ENCODE measurements around the gene ATP5PO.

Gene ATP5PO

DNA sequence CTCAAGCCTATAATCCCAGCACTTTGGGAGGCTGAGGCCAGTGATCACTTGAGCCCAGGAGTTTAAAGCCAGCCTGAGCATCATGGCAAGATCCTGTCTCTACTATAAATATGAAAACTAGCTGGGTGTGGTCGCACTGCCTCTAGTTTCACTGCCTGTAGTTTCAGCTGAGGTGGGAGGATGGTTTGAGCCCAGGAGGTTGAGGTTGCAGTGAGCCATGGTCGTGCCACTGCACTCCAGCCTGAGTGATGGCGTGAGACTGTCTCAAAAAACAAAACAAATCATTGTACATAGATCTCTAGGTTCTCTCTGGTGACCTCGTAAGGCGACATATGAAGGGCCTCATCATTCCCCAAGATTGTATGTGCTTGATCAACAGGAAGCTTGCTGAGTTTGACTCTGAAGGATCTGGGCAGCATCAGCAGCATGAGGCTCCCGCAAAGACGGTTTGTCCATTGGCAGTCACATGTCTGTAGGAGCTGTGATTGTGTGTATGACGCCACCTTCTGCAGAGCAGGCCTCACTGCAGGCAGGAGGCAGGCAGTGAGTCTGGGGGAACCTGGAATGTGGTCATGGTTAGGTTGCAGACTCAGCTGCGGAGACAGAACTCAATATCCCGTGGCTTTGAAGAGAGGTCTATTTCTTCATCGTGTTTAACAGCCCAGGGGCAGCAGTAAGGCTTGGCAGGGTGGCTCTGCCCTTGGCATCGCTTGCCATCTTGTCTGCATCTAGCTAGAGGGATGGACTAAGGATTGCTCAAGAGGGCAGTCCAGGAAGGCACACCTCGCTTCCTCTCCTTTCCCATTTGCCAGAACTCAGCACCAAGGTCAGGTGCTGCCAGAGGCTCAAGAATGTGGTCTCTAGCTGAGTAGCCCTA, 14.0 kb downstream of the ATP5PO start:
- H3K36me3 ChIP-seq (ENCODE audit: control insufficient read depth, insufficient read depth, low read length), result peaks cover 12% of the 10 kb centered on the region
- DNase-seq, result peak; percentile 91

DNA sequence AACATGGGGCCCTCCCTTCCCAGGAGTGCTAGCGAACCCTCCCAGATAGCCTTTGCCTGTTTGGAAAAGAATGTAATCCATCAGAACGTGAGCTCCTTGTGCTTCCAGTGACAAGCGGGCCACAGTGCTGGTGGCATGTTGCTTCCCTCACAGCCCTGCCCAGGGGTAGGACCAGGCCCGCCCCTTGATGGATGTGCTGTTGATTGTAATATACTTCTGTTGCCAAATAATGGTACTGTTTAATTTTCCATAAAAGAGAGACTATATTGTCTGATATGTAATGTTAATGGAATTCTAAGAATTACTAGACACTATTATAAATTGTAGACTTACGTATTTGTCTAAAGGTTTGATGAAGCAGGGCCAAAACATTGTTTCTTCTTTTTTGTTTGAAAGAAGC, 16.4 kb downstream of the ATP5PO start:
- no peak overlapping the region for H3K4me3 ChIP-seq (ENCODE audit: low read length)
- H2BK5ac ChIP-seq (ENCODE audit: low read length), result no peak overlapping the region
- no peaks in the 10 kb centered on the region for H3K79me2 ChIP-seq (ENCODE audit: control insufficient read depth, insufficient read depth, low read length)
- no peak overlapping the region for H2BK120ac ChIP-seq (ENCODE audit: low read depth, low read length)
- H4K5ac ChIP-seq (ENCODE audit: low read length), result no peak overlapping the region
- no peak overlapping the region for H3K27ac ChIP-seq (ENCODE audit: low read depth, low read length)
- H2AK5ac ChIP-seq (ENCODE audit: low read length), result no peak overlapping the region
- no peaks in the 10 kb centered on the region for H3K27me3 ChIP-seq (ENCODE audit: insufficient read depth, low read length, poor library complexity)
- no peak overlapping the region for H4K8ac ChIP-seq (ENCODE audit: low read depth, low read length)
- no peaks in the 10 kb centered on the region for H3K4me1 ChIP-seq (ENCODE audit: control insufficient read depth, low read depth, low read length)
- H2BK15ac ChIP-seq (replicated peaks; ENCODE audit: low read depth), result no peak overlapping the region
- H3K56ac ChIP-seq (ENCODE audit: low read length), result no peak overlapping the region
- no peak overlapping the region for H3K18ac ChIP-seq (ENCODE audit: low read length)
- H3K23ac ChIP-seq (ENCODE audit: low read length), result no peak overlapping the region
- H3K36me3 ChIP-seq (ENCODE audit: control insufficient read depth, insufficient read depth, low read length), result peaks cover 4% of the 10 kb centered on the region
- WGBS (ENCODE audit: extremely low coverage, insufficient coverage, low lambda C conversion rate), result no CpG with 5 or more reads among the region's 5 CpGs
- no peaks in the 10 kb centered on the region for H3K79me1 ChIP-seq (ENCODE audit: low read length)
- H3K4ac ChIP-seq (ENCODE audit: low read depth, low read length), result no peak overlapping the region
- no peak overlapping the region for H3K9ac ChIP-seq (ENCODE audit: low read length)
- H3K4me2 ChIP-seq (ENCODE audit: low read length), result no peak overlapping the region
- no peak for DNase-seq

More for the DNA sequence above, 14.0 kb downstream of the ATP5PO start:
- no peaks in the 10 kb centered on the region for H3K79me2 ChIP-seq (ENCODE audit: control insufficient read depth, insufficient read depth, low read length)
- no peak overlapping the region for H3K23ac ChIP-seq (ENCODE audit: low read length)
- H4K5ac ChIP-seq (ENCODE audit: low read length), result no peak overlapping the region
- no peaks in the 10 kb centered on the region for H3K4me1 ChIP-seq (ENCODE audit: control insufficient read depth, low read depth, low read length)
- no peak overlapping the region for H3K4ac ChIP-seq (ENCODE audit: low read depth, low read length)
- no peak overlapping the region for H3K4me3 ChIP-seq (ENCODE audit: low read length)
- no peak overlapping the region for H3K18ac ChIP-seq (ENCODE audit: low read length)
- no peak overlapping the region for H4K8ac ChIP-seq (ENCODE audit: low read depth, low read length)
- H3K27me3 ChIP-seq (ENCODE audit: insufficient read depth, low read length, poor library complexity), result no peaks in the 10 kb centered on the region
- no peak overlapping the region for H2BK120ac ChIP-seq (ENCODE audit: low read depth, low read length)
- H2BK5ac ChIP-seq (ENCODE audit: low read length), result no peak overlapping the region
- H3K9ac ChIP-seq (ENCODE audit: low read length), result no peak overlapping the region
- no peak overlapping the region for H2AK5ac ChIP-seq (ENCODE audit: low read length)
- H3K56ac ChIP-seq (ENCODE audit: low read length), result no peak overlapping the region
- no peak overlapping the region for H2BK15ac ChIP-seq (replicated peaks; ENCODE audit: low read depth)
- H3K4me2 ChIP-seq (ENCODE audit: low read length), result no peak overlapping the region
- no CpG with 5 or more reads among the region's 13 CpGs for WGBS (ENCODE audit: extremely low coverage, insufficient coverage, low lambda C conversion rate)
- H3K27ac ChIP-seq (ENCODE audit: low read depth, low read length), result no peak overlapping the region
- no peaks in the 10 kb centered on the region for H3K79me1 ChIP-seq (ENCODE audit: low read length)

DNA sequence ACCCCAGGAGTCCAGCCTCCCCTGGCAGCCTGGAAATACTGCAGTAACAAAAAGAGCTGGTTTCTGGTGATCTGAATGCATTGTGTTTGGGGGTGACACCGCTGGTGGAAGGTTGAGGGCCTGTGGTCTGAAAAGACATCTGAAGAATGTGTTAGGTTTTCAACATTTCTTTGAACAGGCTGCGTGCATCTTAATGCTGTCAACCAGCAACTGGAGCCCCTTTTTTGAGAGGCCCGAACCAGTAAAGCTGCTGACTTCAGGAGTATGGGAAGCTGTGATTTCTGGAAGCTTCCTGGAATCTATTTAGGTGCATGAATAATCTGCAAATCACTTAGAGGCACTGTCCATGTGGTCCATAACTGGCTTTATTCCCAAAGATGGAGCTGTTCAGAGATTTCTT, 17.0 kb downstream of the ATP5PO start:
- no peak overlapping the region for H2BK120ac ChIP-seq (ENCODE audit: low read depth, low read length)
- no peaks in the 10 kb centered on the region for H3K79me2 ChIP-seq (ENCODE audit: control insufficient read depth, insufficient read depth, low read length)
- DNase-seq, result no peak
- H3K27me3 ChIP-seq (ENCODE audit: insufficient read depth, low read length, poor library complexity), result no peaks in the 10 kb centered on the region
- H3K36me3 ChIP-seq (ENCODE audit: control insufficient read depth, insufficient read depth, low read length), result peaks cover 2% of the 10 kb centered on the region
- no peak overlapping the region for H2BK5ac ChIP-seq (ENCODE audit: low read length)
- no peak overlapping the region for H2BK15ac ChIP-seq (replicated peaks; ENCODE audit: low read depth)
- no peaks in the 10 kb centered on the region for H3K4me1 ChIP-seq (ENCODE audit: control insufficient read depth, low read depth, low read length)
- no peak overlapping the region for H3K9ac ChIP-seq (ENCODE audit: low read length)
- no peak overlapping the region for H4K8ac ChIP-seq (ENCODE audit: low read depth, low read length)
- WGBS (ENCODE audit: extremely low coverage, insufficient coverage, low lambda C conversion rate), result no CpG with 5 or more reads among the region's 3 CpGs
- no peak overlapping the region for H3K4me2 ChIP-seq (ENCODE audit: low read length)
- no peak overlapping the region for H3K4ac ChIP-seq (ENCODE audit: low read depth, low read length)
- H4K5ac ChIP-seq (ENCODE audit: low read length), result no peak overlapping the region
- H3K56ac ChIP-seq (ENCODE audit: low read length), result no peak overlapping the region
- H3K79me1 ChIP-seq (ENCODE audit: low read length), result no peaks in the 10 kb centered on the region
- H3K27ac ChIP-seq (ENCODE audit: low read depth, low read length), result no peak overlapping the region
- no peak overlapping the region for H3K4me3 ChIP-seq (ENCODE audit: low read length)
- no peak overlapping the region for H2AK5ac ChIP-seq (ENCODE audit: low read length)
- no peak overlapping the region for H3K23ac ChIP-seq (ENCODE audit: low read length)
- no peak overlapping the region for H3K18ac ChIP-seq (ENCODE audit: low read length)

DNA sequence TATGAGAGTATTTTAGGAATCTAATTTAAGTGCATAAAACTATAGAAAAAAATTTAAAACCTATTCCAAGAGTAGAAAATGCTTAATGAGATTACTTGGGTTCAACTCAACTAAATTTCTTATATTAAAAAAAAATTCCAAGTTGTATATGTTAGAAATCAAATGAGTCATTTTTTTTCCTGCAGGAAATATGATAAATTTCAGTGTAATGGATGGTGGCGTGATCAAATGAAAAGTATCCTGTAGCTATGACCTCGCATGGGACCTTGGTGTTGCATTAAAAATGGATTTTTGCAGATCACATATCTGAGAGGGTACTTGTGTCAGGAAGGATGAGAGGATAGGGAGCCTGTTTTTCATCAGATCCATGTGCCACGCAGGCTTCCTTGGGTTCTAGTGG, 17.9 kb downstream of the ATP5PO start:
- Histone ChIP-seq H3K23ac (ENCODE audit: low read length) (no peak overlapping the region), H3K56ac (ENCODE audit: low read length) (no peak overlapping the region), H2AK5ac (ENCODE audit: low read length) (no peak overlapping the region), H3K79me2 (ENCODE audit: control insufficient read depth, insufficient read depth, low read length) (no peaks in the 10 kb centered on the region), H3K4me3 (ENCODE audit: low read length) (no peak overlapping the region), H3K18ac (ENCODE audit: low read length) (no peak overlapping the region), H3K9ac (ENCODE audit: low read length) (no peak overlapping the region), H3K79me1 (ENCODE audit: low read length) (no peaks in the 10 kb centered on the region), H2BK5ac (ENCODE audit: low read length) (no peak overlapping the region), H3K27ac (ENCODE audit: low read depth, low read length) (no peak overlapping the region), H2BK15ac (replicated peaks; ENCODE audit: low read depth) (no peak overlapping the region), H3K27me3 (ENCODE audit: insufficient read depth, low read length, poor library complexity) (no peaks in the 10 kb centered on the region), H3K36me3 (ENCODE audit: control insufficient read depth, insufficient read depth, low read length) (peaks cover 2% of the 10 kb centered on the region), H4K5ac (ENCODE audit: low read length) (no peak overlapping the region), H2BK120ac (ENCODE audit: low read depth, low read length) (no peak overlapping the region), H3K4ac (ENCODE audit: low read depth, low read length) (no peak overlapping the region), H3K4me1 (ENCODE audit: control insufficient read depth, low read depth, low read length) (no peaks in the 10 kb centered on the region), H4K8ac (ENCODE audit: low read depth, low read length) (no peak overlapping the region), H3K4me2 (ENCODE audit: low read length) (no peak overlapping the region)
- DNase-seq, result no peak
- no CpG with 5 or more reads among the region's 3 CpGs for WGBS (ENCODE audit: extremely low coverage, insufficient coverage, low lambda C conversion rate)

DNA sequence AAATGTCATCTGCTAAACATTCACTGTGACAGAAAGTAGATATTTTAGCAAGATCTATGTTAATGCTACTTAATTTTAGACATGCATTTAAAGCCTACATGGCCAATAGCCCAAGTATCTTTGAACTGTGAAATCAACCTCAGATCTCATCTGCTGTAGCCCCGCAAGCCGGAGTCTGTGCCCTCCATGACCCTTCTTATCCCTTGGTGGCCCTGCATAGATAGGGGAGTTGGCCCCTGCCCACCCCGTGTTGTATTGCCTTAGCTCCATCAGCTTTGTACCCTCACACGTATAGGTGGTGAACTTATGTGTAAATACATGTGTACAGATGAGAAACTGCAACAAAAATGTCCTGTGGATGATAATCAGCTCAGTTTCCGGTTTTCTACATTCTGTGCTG, 18.5 kb downstream of the ATP5PO start:
- no peaks in the 10 kb centered on the region for H3K79me1 ChIP-seq (ENCODE audit: low read length)
- H4K8ac ChIP-seq (ENCODE audit: low read depth, low read length), result no peak overlapping the region
- no peak overlapping the region for H3K56ac ChIP-seq (ENCODE audit: low read length)
- no peak overlapping the region for H4K5ac ChIP-seq (ENCODE audit: low read length)
- DNase-seq, result no peak
- H3K79me2 ChIP-seq (ENCODE audit: control insufficient read depth, insufficient read depth, low read length), result no peaks in the 10 kb centered on the region
- no peak overlapping the region for H3K27ac ChIP-seq (ENCODE audit: low read depth, low read length)
- no peak overlapping the region for H3K4ac ChIP-seq (ENCODE audit: low read depth, low read length)
- H3K27me3 ChIP-seq (ENCODE audit: insufficient read depth, low read length, poor library complexity), result no peaks in the 10 kb centered on the region
- H3K36me3 ChIP-seq (ENCODE audit: control insufficient read depth, insufficient read depth, low read length), result no peaks in the 10 kb centered on the region
- H2BK15ac ChIP-seq (replicated peaks; ENCODE audit: low read depth), result no peak overlapping the region
- no peak overlapping the region for H3K23ac ChIP-seq (ENCODE audit: low read length)
- H3K9ac ChIP-seq (ENCODE audit: low read length), result no peak overlapping the region
- H3K4me3 ChIP-seq (ENCODE audit: low read length), result no peak overlapping the region
- no CpG with 5 or more reads among the region's 5 CpGs for WGBS (ENCODE audit: extremely low coverage, insufficient coverage, low lambda C conversion rate)
- H3K4me1 ChIP-seq (ENCODE audit: control insufficient read depth, low read depth, low read length), result no peaks in the 10 kb centered on the region
- H2BK5ac ChIP-seq (ENCODE audit: low read length), result no peak overlapping the region
- H2AK5ac ChIP-seq (ENCODE audit: low read length), result no peak overlapping the region
- no peak overlapping the region for H3K18ac ChIP-seq (ENCODE audit: low read length)
- H2BK120ac ChIP-seq (ENCODE audit: low read depth, low read length), result no peak overlapping the region
- H3K4me2 ChIP-seq (ENCODE audit: low read length), result no peak overlapping the region

DNA sequence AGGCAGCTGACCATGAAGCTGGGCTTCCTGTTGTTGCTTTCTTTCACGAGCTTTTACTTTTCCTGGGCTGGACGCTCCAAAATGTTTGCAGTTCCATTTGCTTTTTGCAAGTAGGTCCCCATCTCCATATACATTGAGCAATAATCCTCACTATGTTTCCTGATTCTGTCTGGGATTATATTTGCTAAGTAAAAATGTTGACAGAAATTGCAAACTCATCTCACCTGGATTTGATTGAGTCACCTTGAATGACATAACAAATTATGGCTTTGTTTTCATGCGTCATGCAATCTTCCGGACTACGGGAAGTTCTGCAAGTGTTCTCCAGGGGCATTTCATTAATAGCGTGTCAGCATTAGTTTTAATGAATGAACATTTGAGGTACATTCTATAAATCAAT, 18.9 kb downstream of the ATP5PO start:
- WGBS (ENCODE audit: extremely low coverage, insufficient coverage, low lambda C conversion rate), result no CpG with 5 or more reads among the region's 6 CpGs
- H2BK15ac ChIP-seq (replicated peaks; ENCODE audit: low read depth), result no peak overlapping the region
- no peak for DNase-seq
- no peak overlapping the region for H3K4me2 ChIP-seq (ENCODE audit: low read length)
- no peaks in the 10 kb centered on the region for H3K79me2 ChIP-seq (ENCODE audit: control insufficient read depth, insufficient read depth, low read length)
- H3K27ac ChIP-seq (ENCODE audit: low read depth, low read length), result no peak overlapping the region
- H3K18ac ChIP-seq (ENCODE audit: low read length), result no peak overlapping the region
- no peak overlapping the region for H3K23ac ChIP-seq (ENCODE audit: low read length)
- H3K9ac ChIP-seq (ENCODE audit: low read length), result no peak overlapping the region
- H3K56ac ChIP-seq (ENCODE audit: low read length), result no peak overlapping the region
- no peaks in the 10 kb centered on the region for H3K79me1 ChIP-seq (ENCODE audit: low read length)
- H3K36me3 ChIP-seq (ENCODE audit: control insufficient read depth, insufficient read depth, low read length), result no peaks in the 10 kb centered on the region
- H3K4ac ChIP-seq (ENCODE audit: low read depth, low read length), result no peak overlapping the region
- H2BK120ac ChIP-seq (ENCODE audit: low read depth, low read length), result no peak overlapping the region
- no peak overlapping the region for H4K5ac ChIP-seq (ENCODE audit: low read length)
- H3K4me3 ChIP-seq (ENCODE audit: low read length), result no peak overlapping the region
- peaks cover 2% of the 10 kb centered on the region for H3K4me1 ChIP-seq (ENCODE audit: control insufficient read depth, low read depth, low read length)
- H2AK5ac ChIP-seq (ENCODE audit: low read length), result no peak overlapping the region
- H3K27me3 ChIP-seq (ENCODE audit: insufficient read depth, low read length, poor library complexity), result no peaks in the 10 kb centered on the region
- no peak overlapping the region for H4K8ac ChIP-seq (ENCODE audit: low read depth, low read length)
- H2BK5ac ChIP-seq (ENCODE audit: low read length), result no peak overlapping the region

Data from mesendoderm (in vitro differentiated cells).